IgD-negative memory B cell (primary cell): Measurements from ENCODE around the gene EPB41L2. TPM values are rescaled to one million over a fixed set of nuclear protein-coding genes. Genes with fewer than 3 reads are reported as not detected.

Experiments
- H3K27ac Mint-ChIP-seq, 3 donors: one replicate each; pipeline ENCODE4 v1.8.0; 2020 to 2022; ENCODE audit warnings: mild to moderate bottlenecking in 3 of 3, mixed read lengths in 3 of 3, moderate library complexity in 1 of 3
- H3K27me3 Mint-ChIP-seq: one replicate; pipeline ENCODE4 v1.8.0; 2021; ENCODE audit warnings: mixed read lengths
- H3K36me3 Mint-ChIP-seq: one replicate; pipeline ENCODE4 v1.8.0; 2020; ENCODE audit warnings: mild to moderate bottlenecking, mixed read lengths
- H3K4me1 Mint-ChIP-seq, 3 donors: one replicate each; pipeline ENCODE4 v1.8.0; 2020 to 2022; ENCODE audit warnings: mixed read lengths in 3 of 3, mild to moderate bottlenecking in 1 of 3
- H3K4me3 Mint-ChIP-seq, 4 donors: one replicate each; pipeline ENCODE4 v1.8.0; 2020 to 2022; ENCODE audit warnings: mild to moderate bottlenecking in 4 of 4, mixed read lengths in 4 of 4, moderate library complexity in 3 of 4
- H3K9me3 Mint-ChIP-seq, 3 donors: one replicate each; pipeline ENCODE4 v1.8.0; 2020 to 2021; ENCODE audit warnings: mixed read lengths in 3 of 3, mild to moderate bottlenecking in 1 of 3
- polyA plus RNA-seq: library from polyadenylated mRNA; unstranded; fragments of 300-500 nt; fragmentation: Illumina TruSeq; gene quantifications from one replicate; pipeline ENCODE4 v1.2.3, GENCODE V29; 2021

Gene EPB41L2
- polyA plus RNA-seq, 1 donor from 2014 or later: 21.2 TPM

GRCh38 chr6:130853555-130854183 is 209.4 kb downstream of the EPB41L2 start:
- Mint-ChIP-seq H3K36me3 (peaks cover 9% of the 10 kb centered on the region), H3K4me3 (no peak overlapping the region), H3K27ac (peak overlapping the region in 1 of 3 donors; percentile 57), H3K9me3 (no peaks in the 10 kb centered on the region), H3K27me3 (no peaks in the 10 kb centered on the region), H3K4me1 (peaks cover 0 to 7% (median 3%) of the 10 kb centered on the region in 3 donors)

DNA sequence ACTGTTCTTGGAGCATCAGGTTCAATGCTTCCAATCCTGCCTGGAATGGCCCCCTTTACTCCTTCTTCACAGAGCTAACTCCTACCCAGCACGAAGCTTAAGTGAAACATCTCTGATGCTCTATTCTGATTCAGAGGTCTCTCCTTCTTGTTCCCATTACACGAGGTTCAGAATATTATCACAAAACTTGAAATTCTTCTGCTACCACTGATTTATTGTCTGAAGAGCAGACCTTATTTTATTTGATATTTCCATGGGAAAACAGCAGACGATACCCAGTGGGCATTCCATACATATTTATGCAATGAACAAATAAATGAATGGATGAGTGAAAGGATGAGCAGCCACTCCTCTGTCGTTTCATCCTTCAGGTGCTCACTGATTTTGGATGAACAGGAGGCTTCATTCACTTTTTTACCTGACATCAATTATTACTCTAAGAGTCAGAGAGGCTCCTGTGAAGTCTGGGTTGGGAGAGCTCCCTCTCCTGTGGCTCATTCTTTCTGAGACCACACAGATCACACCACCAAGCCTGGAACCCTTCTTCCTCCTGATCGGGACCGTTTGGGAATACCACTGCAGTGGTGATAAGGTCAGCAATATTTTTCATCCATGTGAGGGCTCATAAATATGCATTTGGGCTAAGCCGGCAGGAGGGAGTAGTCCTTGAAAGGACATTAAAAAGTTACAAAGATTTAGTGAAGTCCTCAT is 210.0 kb downstream of the EPB41L2 start:
- Mint-ChIP-seq H3K27ac (no peak overlapping the region), H3K4me1 (peaks cover 0 to 10% (median 8%) of the 10 kb centered on the region in 3 donors), H3K9me3 (no peaks in the 10 kb centered on the region)

GRCh38 chr6:130851026-130851425 is 212.0 kb downstream of the EPB41L2 start:
- Mint-ChIP-seq H3K36me3 (peaks cover 11% of the 10 kb centered on the region), H3K27me3 (no peaks in the 10 kb centered on the region)

More for the DNA sequence above, 210.0 kb downstream of the EPB41L2 start:
- Mint-ChIP-seq H3K27me3 (no peaks in the 10 kb centered on the region), H3K36me3 (peaks cover 9% of the 10 kb centered on the region), H3K4me3 (no peak overlapping the region)

DNA sequence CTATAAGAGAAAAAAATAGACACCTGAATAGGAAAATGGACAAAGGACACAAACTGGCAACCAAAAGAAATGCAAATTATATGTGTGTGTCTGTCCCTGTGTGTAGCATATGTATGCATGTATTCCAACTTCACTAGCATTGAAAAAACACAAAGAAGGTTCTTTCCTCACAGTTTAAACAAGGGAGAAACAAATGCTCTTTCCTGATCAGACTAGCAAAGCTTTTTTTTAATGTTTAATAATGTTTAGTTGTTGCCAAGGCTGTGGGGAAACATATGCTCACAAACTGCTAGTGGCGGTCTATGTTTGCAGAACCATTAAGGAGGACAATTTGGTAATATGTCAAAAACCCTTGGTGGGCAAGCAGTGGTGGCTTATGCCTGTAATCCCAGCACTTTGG is 213.5 kb downstream of the EPB41L2 start:
- Mint-ChIP-seq H3K36me3 (peaks cover 11% of the 10 kb centered on the region), H3K9me3 (no peaks in the 10 kb centered on the region), H3K27ac (no peak overlapping the region), H3K4me1 (peaks cover 7 to 19% (median 14%) of the 10 kb centered on the region in 3 donors), H3K27me3 (no peaks in the 10 kb centered on the region), H3K4me3 (no peak overlapping the region)

More at GRCh38 chr6:130851026-130851425, 212.0 kb downstream of the EPB41L2 start:
- H3K4me3 Mint-ChIP-seq: no peak overlapping the region
- H3K4me1 Mint-ChIP-seq: peaks cover 7 to 19% (median 14%) of the 10 kb centered on the region in 3 donors
- no peaks in the 10 kb centered on the region for H3K9me3 Mint-ChIP-seq
- no peak overlapping the region for H3K27ac Mint-ChIP-seq

- Mint-ChIP-seq H3K9me3 (no peaks in the 10 kb centered on the region), H3K36me3 (peaks cover 11% of the 10 kb centered on the region), H3K4me1 (peaks cover 7 to 19% (median 14%) of the 10 kb centered on the region in 3 donors), H3K4me3 (peak overlapping the region in 1 of 4 donors; percentile 64), H3K27ac (no peak overlapping the region), H3K27me3 (no peaks in the 10 kb centered on the region)
Observed at GRCh38 chr6:130848945-130849344, 214.1 kb downstream of the EPB41L2 start.

GRCh38 chr6:130847001-130847910 is 215.8 kb downstream of the EPB41L2 start:
- Mint-ChIP-seq H3K36me3 (peaks cover 11% of the 10 kb centered on the region), H3K27ac (peak overlapping the region; percentile 1 to 76 (median 76)), H3K4me1 (peaks cover 7 to 19% (median 14%) of the 10 kb centered on the region in 3 donors), H3K9me3 (no peaks in the 10 kb centered on the region), H3K4me3 (peak overlapping the region in 2 of 4 donors; percentile 46 to 59), H3K27me3 (no peaks in the 10 kb centered on the region)

DNA sequence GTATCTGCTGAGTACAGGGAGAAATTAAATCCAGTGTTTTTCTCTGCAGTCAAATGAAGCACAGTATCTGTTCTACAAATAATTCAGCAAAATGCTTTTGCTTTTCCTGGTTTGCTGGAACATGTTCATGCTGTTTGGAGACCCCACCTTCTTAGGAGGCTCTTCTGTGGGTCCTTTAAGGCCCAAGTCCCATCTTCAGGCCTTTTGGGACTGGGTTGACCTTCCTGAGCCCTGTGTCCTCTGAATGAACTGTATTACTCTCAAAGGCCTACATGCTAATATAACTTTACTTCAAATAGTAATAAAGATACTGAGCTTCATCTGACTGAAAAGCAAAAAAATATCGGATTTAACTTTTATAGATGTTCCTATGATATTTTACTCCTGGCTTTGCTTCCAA is 216.5 kb downstream of the EPB41L2 start:
- H3K9me3 Mint-ChIP-seq: no peaks in the 10 kb centered on the region
- H3K36me3 Mint-ChIP-seq: peaks cover 8% of the 10 kb centered on the region
- H3K4me1 Mint-ChIP-seq: peaks cover 7 to 19% (median 14%) of the 10 kb centered on the region in 3 donors
- H3K4me3 Mint-ChIP-seq: no peak overlapping the region
- H3K27ac Mint-ChIP-seq: no peak overlapping the region
- H3K27me3 Mint-ChIP-seq: no peaks in the 10 kb centered on the region

DNA sequence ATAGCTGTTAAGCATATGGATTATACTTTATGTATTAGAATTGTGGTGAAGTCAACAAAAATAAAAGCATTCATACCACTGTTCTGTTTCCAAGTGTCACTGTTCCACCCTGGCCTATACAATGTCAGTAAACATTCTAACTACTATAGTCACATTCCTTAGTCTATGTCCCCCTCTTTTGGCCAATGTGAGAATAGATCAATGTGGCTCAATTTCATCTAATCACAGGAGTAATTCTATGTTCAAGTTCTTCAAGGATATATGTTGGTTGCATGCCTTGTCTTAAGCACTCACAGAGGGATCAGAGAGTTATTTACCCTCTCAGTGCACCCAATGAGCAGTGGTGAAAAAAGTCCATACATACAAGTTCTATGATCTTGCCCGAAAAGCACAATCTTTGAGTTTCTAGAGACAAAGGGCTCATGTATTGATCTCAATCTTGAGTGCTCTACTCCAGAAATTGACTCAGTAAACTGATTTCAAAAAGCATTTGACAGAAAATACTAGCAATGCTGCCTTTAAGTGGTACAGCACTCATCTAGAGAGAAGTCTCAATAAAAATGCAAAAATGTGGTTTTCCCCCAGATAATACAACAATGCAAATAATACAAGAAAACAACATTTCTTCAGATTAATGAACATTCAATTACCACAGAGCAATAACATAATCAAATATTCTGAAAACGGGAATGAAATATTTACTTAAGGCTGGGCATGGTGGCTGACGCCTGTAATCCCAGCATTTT is 219.3 kb downstream of the EPB41L2 start:
- H3K9me3 Mint-ChIP-seq: no peaks in the 10 kb centered on the region
- H3K4me1 Mint-ChIP-seq: peaks cover 7 to 13% (median 11%) of the 10 kb centered on the region in 3 donors
- no peak overlapping the region for H3K4me3 Mint-ChIP-seq
- no peaks in the 10 kb centered on the region for H3K27me3 Mint-ChIP-seq
- peaks cover 7% of the 10 kb centered on the region for H3K36me3 Mint-ChIP-seq
- H3K27ac Mint-ChIP-seq: no peak overlapping the region

GRCh38 chr6:130841128-130841728 is 221.8 kb downstream of the EPB41L2 start:
- Mint-ChIP-seq H3K4me1 (no peaks in the 10 kb centered on the region), H3K9me3 (no peaks in the 10 kb centered on the region), H3K4me3 (no peak overlapping the region), H3K27me3 (no peaks in the 10 kb centered on the region), H3K36me3 (peaks cover 4% of the 10 kb centered on the region), H3K27ac (peak overlapping the region in 1 of 3 donors; percentile 4)

- H3K27me3 Mint-ChIP-seq: no peaks in the 10 kb centered on the region
Observed at GRCh38 chr6:130840050-130840449, 223.0 kb downstream of the EPB41L2 start.

DNA sequence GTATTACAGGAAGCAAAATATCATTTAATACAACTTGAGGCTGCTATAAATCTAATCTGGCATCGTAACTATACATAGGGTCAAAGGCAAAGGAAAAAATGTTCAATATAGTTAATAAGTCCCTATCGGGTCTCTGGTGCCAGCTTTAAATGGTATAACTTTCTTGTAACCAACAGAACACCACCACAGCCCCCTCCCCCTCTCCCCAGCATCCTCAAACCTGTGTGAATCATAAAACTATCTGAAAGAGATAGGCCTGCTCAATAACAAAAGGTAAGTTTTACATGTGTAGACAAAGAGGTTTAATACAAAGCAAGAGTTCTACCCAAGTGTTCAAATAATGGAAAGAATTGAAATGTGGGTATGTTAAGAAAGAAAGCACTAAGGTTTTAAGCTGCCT is 223.7 kb downstream of the EPB41L2 start:
- H3K4me1 Mint-ChIP-seq: no peaks in the 10 kb centered on the region

More at GRCh38 chr6:130840050-130840449, 223.0 kb downstream of the EPB41L2 start:
- no peak overlapping the region for H3K4me3 Mint-ChIP-seq
- peaks cover 4% of the 10 kb centered on the region for H3K36me3 Mint-ChIP-seq
- H3K9me3 Mint-ChIP-seq: no peaks in the 10 kb centered on the region
- H3K4me1 Mint-ChIP-seq: no peaks in the 10 kb centered on the region
- H3K27ac Mint-ChIP-seq: no peak overlapping the region

GRCh38 chr6:130838951-130839350 is 224.1 kb downstream of the EPB41L2 start:
- Mint-ChIP-seq H3K9me3 (no peaks in the 10 kb centered on the region), H3K4me3 (no peak overlapping the region), H3K27ac (no peak overlapping the region), H3K27me3 (no peaks in the 10 kb centered on the region), H3K36me3 (peaks cover 4% of the 10 kb centered on the region), H3K4me1 (no peaks in the 10 kb centered on the region)

More for the DNA sequence above, 223.7 kb downstream of the EPB41L2 start:
- Mint-ChIP-seq H3K27ac (no peak overlapping the region), H3K9me3 (no peaks in the 10 kb centered on the region), H3K36me3 (peaks cover 4% of the 10 kb centered on the region), H3K4me3 (no peak overlapping the region), H3K27me3 (no peaks in the 10 kb centered on the region)

- Mint-ChIP-seq H3K4me1 (no peaks in the 10 kb centered on the region), H3K27ac (no peak overlapping the region), H3K4me3 (no peak overlapping the region), H3K9me3 (no peaks in the 10 kb centered on the region), H3K36me3 (peaks cover 4% of the 10 kb centered on the region), H3K27me3 (no peaks in the 10 kb centered on the region)
Observed at GRCh38 chr6:130838250-130838860, 224.7 kb downstream of the EPB41L2 start.

DNA sequence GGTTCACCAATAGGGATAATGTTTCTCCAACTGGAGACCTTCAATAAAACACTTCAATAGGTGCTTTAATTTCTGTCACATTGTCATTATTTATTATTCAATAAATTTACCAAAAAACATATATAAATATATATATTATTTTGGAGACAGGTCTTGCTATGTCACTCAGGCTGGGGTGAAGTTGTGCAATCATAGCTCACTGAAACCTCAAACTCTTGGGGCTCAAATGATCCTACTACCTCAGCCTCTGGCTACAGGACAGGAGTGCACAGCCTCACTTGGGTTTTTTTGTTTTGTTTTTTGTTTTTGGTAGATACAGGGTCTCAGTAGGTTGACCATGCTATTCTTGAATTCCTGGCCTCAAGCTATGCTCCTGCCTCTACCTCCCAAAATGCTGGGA is 226.0 kb downstream of the EPB41L2 start:
- Mint-ChIP-seq H3K4me3 (no peak overlapping the region), H3K36me3 (peaks cover 4% of the 10 kb centered on the region), H3K27ac (no peak overlapping the region), H3K4me1 (no peaks in the 10 kb centered on the region), H3K27me3 (no peaks in the 10 kb centered on the region), H3K9me3 (no peaks in the 10 kb centered on the region)
